HEK293 (cell line): ENCODE measurements around the gene INPP4B.

Experiments used
- CTCF ChIA-PET: fragments of 350-600 bp; formaldehyde crosslinking; extraction: SDS; loops from one replicate; lab custom pipeline; 2021; ENCODE audit warnings: antibody characterized with exemption; lab: Yijun Ruan, JAX
- POLR2A ChIA-PET: fragments of 300-600 bp; formaldehyde crosslinking; extraction: SDS; loops from one replicate; lab custom pipeline; 2020; ENCODE audit warnings: antibody characterized with exemption, inconsistent platforms; lab: Yijun Ruan, JAX
- H3K27ac ChIP-seq: fragments of 200-500 bp; sonication (Bioruptor generic); 2 replicates; pipeline ENCODE4 v1.5.1; 2014; ENCODE audit warnings: low read depth, low read length, control low read depth, inconsistent platforms; ENCODE audit errors: extremely low read depth
- H3K36me3 ChIP-seq, 2 experiments: fragments of 200-500 bp in 1 of 2; sonication (Bioruptor generic) in 1 of 2; 1 replicate in 1 of 2; 2 replicates in 1 of 2; pipeline ENCODE4 v1.5.1; 2014 to 2017; ENCODE audit warnings: inconsistent platforms in 2 of 2, low read length in 2 of 2; ENCODE audit not compliant: control insufficient read depth in 2 of 2, insufficient read depth in 1 of 2
- H3K4me1 ChIP-seq: fragments of 200-500 bp; sonication (Bioruptor generic); 2 replicates; pipeline ENCODE4 v1.5.1; 2014; ENCODE audit warnings: mild to moderate bottlenecking, low read length, inconsistent platforms; ENCODE audit not compliant: control insufficient read depth, insufficient read depth
- H3K4me3 ChIP-seq: 2 replicates; pipeline ENCODE4 v1.5.1; 2011; ENCODE audit warnings: low read depth, mild to moderate bottlenecking, control low read depth, low read length, moderate library complexity
- H3K9me3 ChIP-seq: fragments of 200-500 bp; sonication (Bioruptor generic); 2 replicates; pipeline ENCODE4 v1.5.1; 2014; ENCODE audit warnings: low read depth, low read length, inconsistent platforms; ENCODE audit not compliant: control insufficient read depth, insufficient read depth
- ATF2 ChIP-seq: fragments of 450-650 bp; formaldehyde crosslinking; IDR thresholded peaks from 2 replicates; pipeline ENCODE4 v1.5.1; 2016; ENCODE audit warnings: missing biosample characterization, missing genetic modification characterization, low read depth
- GLIS1 ChIP-seq: fragments of 450-650 bp; formaldehyde crosslinking; IDR thresholded peaks from 2 replicates; pipeline ENCODE4 v1.5.1; 2016; ENCODE audit warnings: missing biosample characterization, missing genetic modification characterization
- HOXA7 ChIP-seq: sonication (generic); formaldehyde crosslinking; IDR thresholded peaks from 2 replicates; pipeline ENCODE4 v1.8.1; 2022; ENCODE audit warnings: missing genetic modification reagents, borderline replicate concordance
- KLF1 ChIP-seq: fragments of 450-650 bp; formaldehyde crosslinking; IDR thresholded peaks from 2 replicates; pipeline ENCODE4 v1.5.1; 2016; ENCODE audit warnings: missing biosample characterization, missing genetic modification characterization
- MEIS1 ChIP-seq: sonication (generic); formaldehyde crosslinking; IDR thresholded peaks from 2 replicates; pipeline ENCODE4 v1.8.1; 2022; ENCODE audit warnings: missing genetic modification reagents, mild to moderate bottlenecking, borderline replicate concordance
- MZF1 ChIP-seq: fragments of 450-650 bp; formaldehyde crosslinking; IDR thresholded peaks from 2 replicates; pipeline ENCODE4 v1.5.1; 2017; ENCODE audit warnings: missing biosample characterization, missing genetic modification characterization, borderline replicate concordance
- OSR2 ChIP-seq: fragments of 450-650 bp; formaldehyde crosslinking; IDR thresholded peaks from 2 replicates; pipeline ENCODE4 v1.5.1; 2016; ENCODE audit warnings: missing biosample characterization, missing genetic modification characterization
- ZBTB20 ChIP-seq: fragments of 450-650 bp; formaldehyde crosslinking; IDR thresholded peaks from 2 replicates; pipeline ENCODE4 v1.5.1; 2016; ENCODE audit warnings: missing biosample characterization, missing genetic modification characterization
- ZNF121 ChIP-seq: fragments of 450-650 bp; formaldehyde crosslinking; IDR thresholded peaks from 2 replicates; pipeline ENCODE4 v1.5.1; 2016; ENCODE audit warnings: missing biosample characterization, missing genetic modification characterization
- ZNF155 ChIP-seq: fragments of 450-650 bp; formaldehyde crosslinking; IDR thresholded peaks from 2 replicates; pipeline ENCODE4 v1.5.1; 2016; ENCODE audit warnings: missing biosample characterization, missing genetic modification characterization
- ZNF174 ChIP-seq: fragments of 450-650 bp; formaldehyde crosslinking; IDR thresholded peaks from 2 replicates; pipeline ENCODE4 v1.5.0; 2017; ENCODE audit warnings: missing biosample characterization, mild to moderate bottlenecking, missing genetic modification characterization
- ZNF175 ChIP-seq: fragments of 450-650 bp; formaldehyde crosslinking; IDR thresholded peaks from 2 replicates; pipeline ENCODE4 v1.5.1; 2016; ENCODE audit warnings: missing biosample characterization, missing genetic modification characterization
- ZNF24 ChIP-seq: fragments of 450-650 bp; formaldehyde crosslinking; IDR thresholded peaks from 2 replicates; pipeline ENCODE4 v1.5.1; 2016; ENCODE audit warnings: missing biosample characterization, missing genetic modification characterization
- ZNF280C ChIP-seq: fragments of 450-650 bp; formaldehyde crosslinking; IDR thresholded peaks from 2 replicates; pipeline ENCODE4 v1.5.1; 2016; ENCODE audit warnings: missing biosample characterization, missing genetic modification characterization
- ZNF324 ChIP-seq: fragments of 450-650 bp; formaldehyde crosslinking; IDR thresholded peaks from 2 replicates; pipeline ENCODE4 v1.5.1; 2016; ENCODE audit warnings: missing biosample characterization, missing genetic modification characterization
- ZNF404 ChIP-seq: fragments of 450-650 bp; formaldehyde crosslinking; IDR thresholded peaks from 2 replicates; pipeline ENCODE4 v1.5.1; 2017; ENCODE audit warnings: missing biosample characterization, missing genetic modification characterization
- ZNF423 ChIP-seq: fragments of 450-650 bp; formaldehyde crosslinking; IDR thresholded peaks from 2 replicates; pipeline ENCODE4 v1.5.1; 2016; ENCODE audit warnings: missing biosample characterization, missing genetic modification characterization
- ZNF449 ChIP-seq: fragments of 450-650 bp; formaldehyde crosslinking; IDR thresholded peaks from 2 replicates; pipeline ENCODE4 v1.5.1; 2017; ENCODE audit warnings: missing biosample characterization, mild to moderate bottlenecking, missing genetic modification characterization, moderate library complexity
- ZNF521 ChIP-seq: fragments of 450-650 bp; formaldehyde crosslinking; IDR thresholded peaks from 2 replicates; pipeline ENCODE4 v1.5.1; 2017; ENCODE audit warnings: missing biosample characterization, mild to moderate bottlenecking, missing genetic modification characterization
- ZNF548 ChIP-seq: fragments of 450-650 bp; formaldehyde crosslinking; IDR thresholded peaks from 2 replicates; pipeline ENCODE4 v1.5.1; 2016; ENCODE audit warnings: missing biosample characterization, missing genetic modification characterization
- ZNF580 ChIP-seq: fragments of 450-650 bp; formaldehyde crosslinking; IDR thresholded peaks from 2 replicates; pipeline ENCODE4 v1.5.1; 2016; ENCODE audit warnings: missing biosample characterization, missing genetic modification characterization
- ZNF596 ChIP-seq: fragments of 450-650 bp; IDR thresholded peaks from 2 replicates; pipeline ENCODE4 v1.5.0; 2018; ENCODE audit warnings: missing biosample characterization, mild to moderate bottlenecking, missing genetic modification characterization, moderate library complexity
- ZNF626 ChIP-seq: fragments of 450-650 bp; sonication (Bioruptor Pico); formaldehyde crosslinking; IDR thresholded peaks from 2 replicates; pipeline ENCODE4 v1.5.1; 2018; ENCODE audit warnings: missing biosample characterization, missing genetic modification characterization, inconsistent platforms
- ZNF654 ChIP-seq: fragments of 450-650 bp; formaldehyde crosslinking; IDR thresholded peaks from 2 replicates; pipeline ENCODE4 v1.5.1; 2016; ENCODE audit warnings: low read depth, missing biosample characterization, missing genetic modification characterization
- ZNF776 ChIP-seq: fragments of 450-650 bp; formaldehyde crosslinking; IDR thresholded peaks from 2 replicates; pipeline ENCODE4 v1.5.0; 2017; ENCODE audit warnings: missing biosample characterization, missing genetic modification characterization, borderline replicate concordance
- ZXDB ChIP-seq: fragments of 450-650 bp; formaldehyde crosslinking; IDR thresholded peaks from 2 replicates; pipeline ENCODE4 v1.5.1; 2016; ENCODE audit warnings: missing biosample characterization, missing genetic modification characterization

The INPP4B gene

GRCh38 chr4:142226014-142226413, 620.1 kb downstream of the INPP4B start:
- POLR2A ChIA-PET, result no interaction called here
- CTCF ChIA-PET, result no interaction called here
- Histone ChIP-seq H3K36me3 (no peaks in the 10 kb centered on the region), H3K9me3 (no peaks in the 10 kb centered on the region), H3K4me3 (no peak overlapping the region), H3K27ac (no peak overlapping the region), H3K4me1 (no peaks in the 10 kb centered on the region)
- no peak for TF ChIP-seq OSR2 (tag by site-specific recombination)
- no peak for TF ChIP-seq ZNF324 (tag by site-specific recombination)
- no peak for TF ChIP-seq GLIS1
- TF ChIP-seq ZNF596 (tag by site-specific recombination), result no peak
- TF ChIP-seq MZF1, result no peak
- no peak for TF ChIP-seq ZNF521

- POLR2A ChIA-PET, result no interaction called here
- Histone ChIP-seq H3K4me1 (no peaks in the 10 kb centered on the region), H3K4me3 (no peak overlapping the region), H3K9me3 (no peaks in the 10 kb centered on the region), H3K27ac (no peak overlapping the region), H3K36me3 (no peaks in the 10 kb centered on the region)
- TF ChIP-seq ZNF155 (no peak), ZNF580 (tag by site-specific recombination) (no peak), ZNF521 (no peak), ZNF175 (tag by site-specific recombination) (no peak), ZNF404 (no peak), ZNF654 (no peak), ATF2 (no peak), ZNF626 (tag by site-specific recombination) (no peak), ZBTB20 (tag by site-specific recombination) (no peak), ZNF280C (tag by site-specific recombination) (no peak), ZNF423 (tag by site-specific recombination) (no peak)
- CTCF ChIA-PET, result interaction anchor here (0.6 kb wide), 1 partner anchor 1339 kb away, joined by 8 read pairs; no protein-coding TSS in a partner anchor
These were observed 624.0 kb downstream of the INPP4B start for GRCh38 chr4:142222127-142222526.

GRCh38 chr4:142218726-142219125, 627.4 kb downstream of the INPP4B start:
- ChIA-PET POLR2A (no interaction called here), CTCF (no interaction called here)
- no peak overlapping the region for H3K4me3 ChIP-seq

More at GRCh38 chr4:142218726-142219125, 627.4 kb downstream of the INPP4B start:
- no peaks in the 10 kb centered on the region for H3K36me3 ChIP-seq
- no peaks in the 10 kb centered on the region for H3K4me1 ChIP-seq
- no peaks in the 10 kb centered on the region for H3K9me3 ChIP-seq
- TF ChIP-seq ZNF175 (tag by site-specific recombination) (no peak), ZNF449 (tag by site-specific recombination) (no peak), ZXDB (tag by site-specific recombination) (no peak), MEIS1 (CRISPR knock-in tag) (no peak), ZNF121 (tag by site-specific recombination) (no peak), KLF1 (no peak), ZNF174 (tag by site-specific recombination) (no peak), ZNF548 (tag by site-specific recombination) (no peak), ZNF776 (tag by site-specific recombination) (no peak), MZF1 (no peak), ZNF24 (tag by site-specific recombination) (no peak), HOXA7 (CRISPR knock-in tag) (no peak)
- no peak overlapping the region for H3K27ac ChIP-seq
